ENCODE data around the gene FRS2. TPM values are rescaled to one million over a fixed set of nuclear protein-coding genes. Genes with fewer than 3 reads are reported as not detected.

Gene FRS2
- total RNA-seq, 4 donors from 2014 or later = 52.0 to 79.0 (median 61.0) TPM

- H3K4me1 ChIP-seq = peaks cover 36 to 58% of the 10 kb centered on the region in 2 donors
- 46 to 54% methylated on average over 7 of the region's 7 CpGs for WGBS, 2 donors
- H3K9me3 ChIP-seq = no peaks in the 10 kb centered on the region
- no peak overlapping the region for H3K4me3 ChIP-seq (replicated peaks in 1 of 3)
- H3K36me3 ChIP-seq = no peaks in the 10 kb centered on the region
- no peaks in the 10 kb centered on the region for H3K27me3 ChIP-seq
- intact Hi-C loops (cut with DNase I) = no loop called here
- no peak for DNase-seq
- H3K27ac ChIP-seq = peak overlapping the region; percentile 10 to 74 (median 15)
- TF ChIP-seq, protein P1, sequence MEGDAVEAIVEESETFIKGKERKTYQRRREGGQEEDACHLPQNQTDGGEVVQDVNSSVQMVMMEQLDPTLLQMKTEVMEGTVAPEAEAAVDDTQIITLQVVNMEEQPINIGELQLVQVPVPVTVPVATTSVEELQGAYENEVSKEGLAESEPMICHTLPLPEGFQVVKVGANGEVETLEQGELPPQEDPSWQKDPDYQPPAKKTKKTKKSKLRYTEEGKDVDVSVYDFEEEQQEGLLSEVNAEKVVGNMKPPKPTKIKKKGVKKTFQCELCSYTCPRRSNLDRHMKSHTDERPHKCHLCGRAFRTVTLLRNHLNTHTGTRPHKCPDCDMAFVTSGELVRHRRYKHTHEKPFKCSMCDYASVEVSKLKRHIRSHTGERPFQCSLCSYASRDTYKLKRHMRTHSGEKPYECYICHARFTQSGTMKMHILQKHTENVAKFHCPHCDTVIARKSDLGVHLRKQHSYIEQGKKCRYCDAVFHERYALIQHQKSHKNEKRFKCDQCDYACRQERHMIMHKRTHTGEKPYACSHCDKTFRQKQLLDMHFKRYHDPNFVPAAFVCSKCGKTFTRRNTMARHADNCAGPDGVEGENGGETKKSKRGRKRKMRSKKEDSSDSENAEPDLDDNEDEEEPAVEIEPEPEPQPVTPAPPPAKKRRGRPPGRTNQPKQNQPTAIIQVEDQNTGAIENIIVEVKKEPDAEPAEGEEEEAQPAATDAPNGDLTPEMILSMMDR (IDR thresholded peaks at IDR 0.05) = no peak
- no peak for TF ChIP-seq POLR2A (IDR thresholded peaks at IDR 0.05)
Observed at GRCh38 chr12:69475237-69475975, 5.2 kb downstream of the FRS2 start.

DNA sequence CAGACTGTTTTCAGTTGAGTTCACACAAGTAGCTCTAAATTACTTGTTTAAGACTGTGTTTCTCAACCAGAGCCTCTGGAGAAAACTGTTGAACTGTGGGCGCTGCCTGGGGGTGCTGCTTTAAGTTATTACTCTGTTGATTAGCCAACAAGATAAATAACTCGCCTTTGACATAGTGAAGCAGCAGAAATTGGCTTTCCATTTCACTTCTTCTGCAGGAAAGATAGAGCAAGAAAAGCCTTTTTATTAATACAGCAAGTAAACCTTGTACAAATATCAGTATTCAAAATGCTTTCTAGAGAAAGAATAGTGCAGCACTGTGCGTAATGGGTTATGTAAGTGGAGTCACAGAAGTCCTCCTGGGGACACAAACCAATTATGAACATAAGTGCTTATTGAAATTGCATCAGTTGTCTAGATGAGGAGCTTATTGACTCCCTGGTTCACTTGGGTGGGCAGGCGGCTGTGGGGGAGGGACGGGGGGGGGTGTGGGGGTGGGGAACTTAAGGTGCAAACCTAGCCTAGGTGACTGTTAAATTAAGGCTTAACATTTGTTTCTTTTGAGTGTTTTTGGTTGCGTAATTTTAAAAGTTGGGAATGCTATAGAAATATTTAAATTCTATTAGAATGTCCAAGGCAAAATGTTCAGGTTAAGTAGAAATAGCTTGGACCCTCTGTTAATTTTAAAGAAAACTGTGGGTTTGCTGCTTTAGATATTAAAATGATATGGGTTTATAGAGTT, 6.3 kb downstream of the FRS2 start:
- 44 to 46% methylated on average over 6 of the region's 6 CpGs for WGBS, 2 donors
- H3K4me3 ChIP-seq (replicated peaks in 1 of 3) = no peak overlapping the region
- no peak for TF ChIP-seq POLR2A (IDR thresholded peaks at IDR 0.05)
- TF ChIP-seq, protein P1 (IDR thresholded peaks at IDR 0.05) = no peak
- H3K36me3 ChIP-seq = no peaks in the 10 kb centered on the region
- peaks cover 31 to 54% of the 10 kb centered on the region in 2 donors for H3K4me1 ChIP-seq
- peak; percentile 16 to 23 for DNase-seq
- intact Hi-C loops (cut with DNase I) = no loop called here
- no peaks in the 10 kb centered on the region for H3K9me3 ChIP-seq
- peak overlapping the region in 2 of 3 donors; percentile 7 to 74 for H3K27ac ChIP-seq
- H3K27me3 ChIP-seq = no peaks in the 10 kb centered on the region

- intact Hi-C loops (cut with DNase I) = no loop called here
- H3K27ac ChIP-seq = no peak overlapping the region
- no peaks in the 10 kb centered on the region for H3K9me3 ChIP-seq
- TF ChIP-seq POLR2A (IDR thresholded peaks at IDR 0.05) = no peak
- no peak overlapping the region for H3K4me3 ChIP-seq (replicated peaks in 1 of 3)
- WGBS, 2 donors = 98 to 99% methylated on average over 2 of the region's 2 CpGs
- H3K36me3 ChIP-seq = no peaks in the 10 kb centered on the region
- peaks cover 23 to 24% of the 10 kb centered on the region in 2 donors for H3K4me1 ChIP-seq
- no peaks in the 10 kb centered on the region for H3K27me3 ChIP-seq
- no peak for DNase-seq
Observed at GRCh38 chr12:69479675-69480074, 9.5 kb downstream of the FRS2 start.

GRCh38 chr12:69480698-69481097, 10.5 kb downstream of the FRS2 start:
- WGBS, 2 donors = 91% methylated on average over 4 of the region's 4 CpGs
- no peak overlapping the region for H3K4me3 ChIP-seq (replicated peaks in 1 of 3)
- peaks cover 13% of the 10 kb centered on the region in 2 donors for H3K4me1 ChIP-seq
- no peak for DNase-seq
- H3K27ac ChIP-seq = no peak overlapping the region
- intact Hi-C loops (cut with DNase I) = no loop called here
- no peaks in the 10 kb centered on the region for H3K9me3 ChIP-seq
- H3K27me3 ChIP-seq = no peaks in the 10 kb centered on the region
- TF ChIP-seq POLR2A (IDR thresholded peaks at IDR 0.05) = no peak
- TF ChIP-seq, protein P1 (IDR thresholded peaks at IDR 0.05) = no peak
- no peaks in the 10 kb centered on the region for H3K36me3 ChIP-seq

- TF ChIP-seq, protein P1 (IDR thresholded peaks at IDR 0.05) = no peak
- no peak for TF ChIP-seq POLR2A (IDR thresholded peaks at IDR 0.05)
- Histone ChIP-seq H3K27me3 (no peaks in the 10 kb centered on the region), H3K4me3 (replicated peaks in 1 of 3) (no peak overlapping the region), H3K27ac (no peak overlapping the region), H3K36me3 (no peaks in the 10 kb centered on the region), H3K4me1 (peaks cover 9% of the 10 kb centered on the region in 2 donors), H3K9me3 (no peaks in the 10 kb centered on the region)
- intact Hi-C loops (cut with DNase I) = no loop called here
- no peak for DNase-seq
Observed at GRCh38 chr12:69481133-69481532, 10.9 kb downstream of the FRS2 start.
